GM19397 (cell line): ENCODE results near the gene ARID3A.
"Not testable (repeated sequence)": the region's sequence is repeated elsewhere in the genome, so short reads cannot be mapped to it uniquely, and the experiment has no call there.

Source experiments
- ATAC-seq: cut with Tn5 transposase; IDR thresholded peaks from one replicate; pipeline ENCODE4 v1.9.1; 2021; ENCODE audit warnings: mild to moderate bottlenecking, moderate library complexity; ENCODE audit not compliant: unreplicated experiment

The ARID3A gene

GRCh38 chr19:945401-946252, 19.8 kb downstream of the ARID3A start:
- no peak for ATAC-seq

- ATAC-seq = peak; percentile 7
These were observed 21.4 kb downstream of the ARID3A start for GRCh38 chr19:947090-947706.

GRCh38 chr19:947707-948539, 22.1 kb downstream of the ARID3A start:
- peak; percentile 65 for ATAC-seq

GRCh38 chr19:948842-949496, 23.1 kb downstream of the ARID3A start:
- no peak for ATAC-seq

- no peak for ATAC-seq
These were observed 24.7 kb downstream of the ARID3A start for GRCh38 chr19:950352-951066.

GRCh38 chr19:952049-952679, 26.3 kb downstream of the ARID3A start:
- ATAC-seq = no peak

GRCh38 chr19:952680-953444, 27.0 kb downstream of the ARID3A start:
- ATAC-seq = no peak

- no peak for ATAC-seq
These were observed 27.8 kb downstream of the ARID3A start for GRCh38 chr19:953445-954271.

GRCh38 chr19:954272-954671, 28.4 kb downstream of the ARID3A start:
- no peak for ATAC-seq

GRCh38 chr19:954672-955494, 29.0 kb downstream of the ARID3A start:
- ATAC-seq = no peak

GRCh38 chr19:955803-956765, 30.2 kb downstream of the ARID3A start:
- no peak for ATAC-seq

- no peak for ATAC-seq
These were observed 31.1 kb downstream of the ARID3A start for GRCh38 chr19:956766-957440.

- not testable (repeated sequence) for ATAC-seq
These were observed 31.7 kb downstream of the ARID3A start for GRCh38 chr19:957578-957977.

- no peak for ATAC-seq
These were observed 33.4 kb downstream of the ARID3A start for GRCh38 chr19:958967-959855.

GRCh38 chr19:960020-960419, 34.2 kb downstream of the ARID3A start:
- no peak for ATAC-seq
